Activated CD8-positive, alpha-beta memory T cell treated with anti-CD3 and anti-CD28 coated beads, Interleukin-2, amount 50 U/mL, for 1 hour (primary cell): Measurements from ENCODE around the gene TEX53.

Source experiments
- DNase-seq: peaks from one replicate; pipeline ENCODE4 v3.0.0-alpha.2; 2020; ENCODE audit errors: extremely low read depth

Gene TEX53

GRCh38 chr9:114680259-114681001, 22.8 kb upstream of the TEX53 start:
- DNase-seq = no peak

- DNase-seq = no peak
Observed at GRCh38 chr9:114678795-114679194, 21.2 kb upstream of the TEX53 start.

- DNase-seq = no peak
Observed at GRCh38 chr9:114678130-114678529, 20.5 kb upstream of the TEX53 start.

GRCh38 chr9:114677418-114677817, 19.8 kb upstream of the TEX53 start:
- DNase-seq = no peak

- DNase-seq = no peak
Observed at GRCh38 chr9:114676901-114677300, 19.3 kb upstream of the TEX53 start.

- no peak for DNase-seq
Observed at GRCh38 chr9:114674798-114675540, 17.4 kb upstream of the TEX53 start.

- no peak for DNase-seq
Observed at GRCh38 chr9:114674076-114674797, 16.6 kb upstream of the TEX53 start.

- no peak for DNase-seq
Observed at GRCh38 chr9:114671605-114672004, 14.0 kb upstream of the TEX53 start.

GRCh38 chr9:114669961-114670360, 12.4 kb upstream of the TEX53 start:
- no peak for DNase-seq

- no peak for DNase-seq
Observed at GRCh38 chr9:114668146-114668545, 10.5 kb upstream of the TEX53 start.

- DNase-seq = no peak
Observed at GRCh38 chr9:114666851-114667250, 9.2 kb upstream of the TEX53 start.

- no peak for DNase-seq
Observed at GRCh38 chr9:114666401-114666800, 8.8 kb upstream of the TEX53 start.

- no peak for DNase-seq
Observed at GRCh38 chr9:114664181-114664580, 6.6 kb upstream of the TEX53 start.

GRCh38 chr9:114662081-114662989, 4.7 kb upstream of the TEX53 start:
- no peak for DNase-seq

GRCh38 chr9:114656301-114656700, 1.3 kb downstream of the TEX53 start:
- no peak for DNase-seq

- no peak for DNase-seq
Observed at GRCh38 chr9:114655689-114656088, 1.9 kb downstream of the TEX53 start.

- peak; percentile 18 for DNase-seq
Observed at GRCh38 chr9:114653556-114654159, 3.9 kb downstream of the TEX53 start.

GRCh38 chr9:114652776-114653555, 4.6 kb downstream of the TEX53 start:
- no peak for DNase-seq

- DNase-seq = no peak
Observed at GRCh38 chr9:114643896-114644295, 13.7 kb downstream of the TEX53 start.

GRCh38 chr9:114643001-114643400, 14.6 kb downstream of the TEX53 start:
- DNase-seq = no peak
